Activated CD8-positive, alpha-beta T cell treated with anti-CD3 and anti-CD28 coated beads for 36 hours (primary cell): ENCODE measurements around the gene NAP1L1. TPM values are rescaled to one million over a fixed set of nuclear protein-coding genes. Genes with fewer than 3 reads are reported as not detected.

Experiments used
- ATAC-seq: fragments of 200-7000 bp; cut with Tn5 transposase; one replicate; pipeline ENCODE4 v1.10.0; 2021; ENCODE audit warnings: mild to moderate bottlenecking, moderate library complexity
- CTCF ChIA-PET: fragments of 350-600 bp; sonication (Branson Sonifier 250); formaldehyde crosslinking; loops from one replicate; lab custom pipeline; 2021; ENCODE audit warnings: antibody characterized with exemption; lab: Charles Lee
- POLR2A ChIA-PET: fragments of 350-600 bp; sonication (Branson Sonifier 250); formaldehyde crosslinking; loops from one replicate; lab custom pipeline; 2021; ENCODE audit warnings: antibody characterized with exemption; lab: Charles Lee
- DNase-seq: peaks from one replicate; pipeline ENCODE4 v3.0.0-alpha.2; 2020
- H3K27ac Mint-ChIP-seq: one replicate; pipeline ENCODE4 v1.8.0; 2021; ENCODE audit warnings: mild to moderate bottlenecking, mixed read lengths
- H3K27me3 Mint-ChIP-seq: one replicate; pipeline ENCODE4 v1.8.0; 2021; ENCODE audit warnings: mixed read lengths
- H3K36me3 Mint-ChIP-seq: one replicate; pipeline ENCODE4 v1.8.0; 2021; ENCODE audit warnings: low read depth, mixed read lengths
- H3K4me1 Mint-ChIP-seq: one replicate; pipeline ENCODE4 v1.8.0; 2021; ENCODE audit warnings: low read depth, mixed read lengths
- H3K4me3 Mint-ChIP-seq: one replicate; pipeline ENCODE4 v1.8.0; 2021; ENCODE audit warnings: mild to moderate bottlenecking, moderate library complexity, mixed read lengths
- H3K9me3 Mint-ChIP-seq: one replicate; pipeline ENCODE4 v1.8.0; 2021; ENCODE audit warnings: mixed read lengths
- intact Hi-C: fragments of 100-400 bp; cut with micrococcal nuclease; formaldehyde crosslinking; loops from one replicate; pipeline ENCODE4 v1.10.0; 2022
- total RNA-seq, 2 experiments: library from RNA; stranded (reverse); gene quantifications; one replicate each; pipeline ENCODE4 v1.2.3, GENCODE V29; 2021
- TF ChIP-seq, protein P1 (sequence below): fragments of 200-600 bp; IDR thresholded peaks from one replicate; pipeline ENCODE4 v1.8.0; 2022; ENCODE audit warnings: antibody characterized with exemption, mild to moderate bottlenecking

NAP1L1 gene
- total RNA-seq, 2 experiments from 2014 or later = 1,090 to 1,104 TPM

- Mint-ChIP-seq H3K27ac (no peak overlapping the region), H3K27me3 (no peaks in the 10 kb centered on the region), H3K9me3 (no peaks in the 10 kb centered on the region), H3K4me1 (peaks cover 6% of the 10 kb centered on the region), H3K36me3 (peaks cover 33% of the 10 kb centered on the region), H3K4me3 (no peak overlapping the region)
- ChIA-PET CTCF (interaction anchor here (2.5 kb wide), 1 partner anchor 8 kb away, joined by 5 read pairs; no protein-coding TSS in a partner anchor), POLR2A (interaction anchor here (1.0 to 1.6 kb wide), 2 partner anchors 37 to 328 kb away, joined by 3 to 6 read pairs; partner anchors contain the start of gene NAP1L1)
- DNase-seq (no peak), ATAC-seq (no peak)
- TF ChIP-seq, protein P1, sequence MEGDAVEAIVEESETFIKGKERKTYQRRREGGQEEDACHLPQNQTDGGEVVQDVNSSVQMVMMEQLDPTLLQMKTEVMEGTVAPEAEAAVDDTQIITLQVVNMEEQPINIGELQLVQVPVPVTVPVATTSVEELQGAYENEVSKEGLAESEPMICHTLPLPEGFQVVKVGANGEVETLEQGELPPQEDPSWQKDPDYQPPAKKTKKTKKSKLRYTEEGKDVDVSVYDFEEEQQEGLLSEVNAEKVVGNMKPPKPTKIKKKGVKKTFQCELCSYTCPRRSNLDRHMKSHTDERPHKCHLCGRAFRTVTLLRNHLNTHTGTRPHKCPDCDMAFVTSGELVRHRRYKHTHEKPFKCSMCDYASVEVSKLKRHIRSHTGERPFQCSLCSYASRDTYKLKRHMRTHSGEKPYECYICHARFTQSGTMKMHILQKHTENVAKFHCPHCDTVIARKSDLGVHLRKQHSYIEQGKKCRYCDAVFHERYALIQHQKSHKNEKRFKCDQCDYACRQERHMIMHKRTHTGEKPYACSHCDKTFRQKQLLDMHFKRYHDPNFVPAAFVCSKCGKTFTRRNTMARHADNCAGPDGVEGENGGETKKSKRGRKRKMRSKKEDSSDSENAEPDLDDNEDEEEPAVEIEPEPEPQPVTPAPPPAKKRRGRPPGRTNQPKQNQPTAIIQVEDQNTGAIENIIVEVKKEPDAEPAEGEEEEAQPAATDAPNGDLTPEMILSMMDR = no peak
- intact Hi-C loops = no loop called here
Measured at GRCh38 chr12:76047060-76047459, 37.4 kb downstream of the NAP1L1 start.

DNA sequence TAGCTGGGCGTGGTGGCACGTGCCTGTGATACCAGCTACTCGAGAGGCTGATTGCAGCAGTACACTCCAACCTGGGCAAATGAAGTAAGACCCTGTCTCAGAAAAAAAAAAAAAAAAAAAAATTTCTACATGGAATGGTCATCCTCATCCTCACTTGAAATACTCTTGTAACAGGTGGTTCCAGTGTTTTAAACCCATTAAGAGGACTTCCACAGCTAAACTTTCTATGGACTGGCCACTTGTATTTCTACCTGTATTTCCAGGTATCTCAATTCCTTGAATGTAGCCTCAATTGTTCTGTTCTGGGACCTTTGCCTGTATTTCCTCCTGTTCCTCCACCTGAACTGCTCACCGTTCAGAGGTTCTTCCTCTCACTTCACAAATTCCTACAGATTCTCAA lies 41.1 kb downstream of the NAP1L1 start:
- H3K27me3 Mint-ChIP-seq = no peaks in the 10 kb centered on the region
- DNase-seq = no peak
- TF ChIP-seq, protein P1 = no peak
- ChIA-PET POLR2A (interaction anchor here (0.7 to 2.1 kb wide), 6 partner anchors 10 to 31 kb away, joined by 3 to 6 read pairs (median 4); partner anchors contain the start of gene PHLDA1), CTCF (interaction anchor here (1.0 to 1.4 kb wide), 2 partner anchors 11 to 37 kb away, joined by 4 to 5 read pairs; partner anchors contain the start of gene PHLDA1)
- H3K9me3 Mint-ChIP-seq = no peaks in the 10 kb centered on the region
- no peaks in the 10 kb centered on the region for H3K4me1 Mint-ChIP-seq
- peaks cover 13% of the 10 kb centered on the region for H3K36me3 Mint-ChIP-seq
- intact Hi-C loops = no loop called here
- H3K27ac Mint-ChIP-seq = no peak overlapping the region
- no peak overlapping the region for H3K4me3 Mint-ChIP-seq
- ATAC-seq = no peak

DNA sequence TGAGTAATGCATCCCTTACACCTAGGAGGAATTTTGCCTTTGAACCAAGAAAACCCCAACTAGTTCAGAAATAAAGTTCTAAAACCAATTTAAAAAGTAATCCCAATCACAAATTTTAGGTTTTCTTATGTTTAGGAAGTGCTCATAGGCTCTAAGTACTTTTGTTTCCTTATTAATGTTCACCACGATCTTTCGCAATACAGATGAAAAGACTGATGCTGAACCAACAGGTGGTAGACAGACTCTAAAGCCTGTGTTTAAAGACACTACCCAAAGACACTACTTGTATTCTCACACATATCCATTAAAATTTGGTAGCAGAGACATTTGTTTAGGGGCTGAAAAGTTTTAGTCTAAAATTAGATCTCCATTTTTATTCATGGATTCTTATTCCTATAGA lies 42.3 kb downstream of the NAP1L1 start:
- H3K36me3 Mint-ChIP-seq = peaks cover 13% of the 10 kb centered on the region
- ChIA-PET CTCF (interaction anchor here (1.0 to 1.3 kb wide), 2 partner anchors 12 to 414 kb away, joined by 3 to 4 read pairs; no protein-coding TSS in a partner anchor), POLR2A (interaction anchor here (1.1 kb wide), 1 partner anchor 30 kb away, joined by 3 read pairs; no protein-coding TSS in a partner anchor)
- H3K9me3 Mint-ChIP-seq = no peaks in the 10 kb centered on the region
- intact Hi-C loops = no loop called here
- H3K4me3 Mint-ChIP-seq = no peak overlapping the region
- DNase-seq (no peak), ATAC-seq (no peak)
- peaks cover 8% of the 10 kb centered on the region for H3K4me1 Mint-ChIP-seq
- TF ChIP-seq, protein P1 = no peak
- no peak overlapping the region for H3K27ac Mint-ChIP-seq
- no peaks in the 10 kb centered on the region for H3K27me3 Mint-ChIP-seq

- Mint-ChIP-seq H3K27me3 (no peaks in the 10 kb centered on the region), H3K27ac (no peak overlapping the region), H3K4me1 (peaks cover 12% of the 10 kb centered on the region), H3K9me3 (no peaks in the 10 kb centered on the region), H3K36me3 (peaks cover 7% of the 10 kb centered on the region), H3K4me3 (no peak overlapping the region)
- POLR2A ChIA-PET = interaction anchor here (1.5 to 2.0 kb wide), 2 partner anchors 9 to 110 kb away, joined by 4 to 8 read pairs; partner anchors contain the start of gene PHLDA1
- CTCF ChIA-PET = interaction anchor here (1.0 to 2.9 kb wide), 3 partner anchors 11 to 514 kb away, joined by 3 to 20 read pairs (median 4); no protein-coding TSS in a partner anchor
- TF ChIP-seq, protein P1 = no peak
- intact Hi-C loops = no loop called here
- ATAC-seq (no peak), DNase-seq (no peak)
Measured at GRCh38 chr12:76041406-76041805, 43.1 kb downstream of the NAP1L1 start.

GRCh38 chr12:76040461-76040860 lies 44.0 kb downstream of the NAP1L1 start:
- Mint-ChIP-seq H3K9me3 (no peaks in the 10 kb centered on the region), H3K4me1 (peaks cover 17% of the 10 kb centered on the region), H3K4me3 (no peak overlapping the region), H3K36me3 (peaks cover 5% of the 10 kb centered on the region), H3K27ac (no peak overlapping the region), H3K27me3 (no peaks in the 10 kb centered on the region)
- POLR2A ChIA-PET = interaction anchor here (0.6 to 2.0 kb wide), 7 partner anchors 8 to 109 kb away, joined by 3 to 8 read pairs (median 4); partner anchors contain the start of gene PHLDA1
- CTCF ChIA-PET = interaction anchor here (1.2 to 2.9 kb wide), 5 partner anchors 9 to 555 kb away, joined by 3 to 20 read pairs (median 4); partner anchors contain the start of gene PHLDA1
- intact Hi-C loops = no loop called here
- DNase-seq (no peak), ATAC-seq (no peak)
- TF ChIP-seq, protein P1 = no peak
